Osteoblast (primary cell): ENCODE results near the gene OR51M1. TPM values are rescaled to one million over a fixed set of nuclear protein-coding genes. Genes with fewer than 3 reads are reported as not detected.

Experiments
- DNase-seq: peaks from one replicate; pipeline ENCODE4 v3.0.0; 2011; ENCODE audit warnings: low spot score, mixed read lengths; ENCODE audit not compliant: insufficient read length; ENCODE audit errors: missing footprints
- H2AFZ ChIP-seq: 2 replicates; pipeline ENCODE4 v1.6.0; 2011; ENCODE audit warnings: mild to moderate bottlenecking, low read length
- H3K27ac ChIP-seq: 2 replicates; pipeline ENCODE4 v1.5.1; 2011; ENCODE audit warnings: mild to moderate bottlenecking, low read depth, low read length, moderate library complexity
- H3K27me3 ChIP-seq: 2 replicates; pipeline ENCODE4 v1.6.0; 2012; ENCODE audit warnings: mild to moderate bottlenecking, control low read depth, inconsistent platforms, low read length, moderate library complexity; ENCODE audit not compliant: insufficient read depth
- H3K36me3 ChIP-seq: 2 replicates; pipeline ENCODE4 v1.5.1; 2011; ENCODE audit warnings: mild to moderate bottlenecking, low read length, control low read depth, moderate library complexity; ENCODE audit not compliant: insufficient read depth
- H3K4me1 ChIP-seq: 2 replicates; pipeline ENCODE4 v1.5.1; 2011; ENCODE audit warnings: mild to moderate bottlenecking, low read length, control low read depth, moderate library complexity; ENCODE audit not compliant: insufficient read depth
- H3K4me2 ChIP-seq: 2 replicates; pipeline ENCODE4 v1.6.0; 2011; ENCODE audit warnings: mild to moderate bottlenecking, low read length; ENCODE audit not compliant: insufficient read depth
- H3K4me3 ChIP-seq: fragments of 200-600 bp; sonication (generic); 3 replicates; pipeline ENCODE4 v1.5.1; 2012; ENCODE audit warnings: mild to moderate bottlenecking, low read length, inconsistent platforms; ENCODE audit not compliant: insufficient read depth
- H3K79me2 ChIP-seq: 2 replicates; pipeline ENCODE4 v1.6.0; 2012; ENCODE audit warnings: mild to moderate bottlenecking, low read length, control low read depth, inconsistent platforms; ENCODE audit not compliant: insufficient read depth
- H3K9me3 ChIP-seq: 2 replicates; pipeline ENCODE4 v1.5.1; 2011; ENCODE audit warnings: low read depth, low read length, control low read depth
- H4K20me1 ChIP-seq: 2 replicates; pipeline ENCODE4 v1.6.0; 2012; ENCODE audit warnings: mild to moderate bottlenecking, low read length, control low read depth; ENCODE audit not compliant: insufficient read depth
- CTCF ChIP-seq: IDR thresholded peaks from 2 replicates; pipeline ENCODE4 v1.5.1; 2011; ENCODE audit warnings: mild to moderate bottlenecking, low read depth, low read length, moderate library complexity; ENCODE audit errors: extremely low read depth
- total RNA-seq: library from RNA; depleted of rRNA; stranded (reverse); fragments of >200 nt; gene quantifications from 2 replicates; pipeline ENCODE4 v1.2.3, GENCODE V29; 2012

The OR51M1 gene
- total RNA-seq, 1 donor, result not detected

GRCh38 chr11:5384335-5384734 is 723 bp downstream of the OR51M1 start:
- no peak overlapping the region for H2AFZ ChIP-seq
- no peak for TF ChIP-seq CTCF
- H3K36me3 ChIP-seq, result no peaks in the 10 kb centered on the region
- DNase-seq, result no peak
- no peak overlapping the region for H3K4me3 ChIP-seq
- no peaks in the 10 kb centered on the region for H3K4me1 ChIP-seq
- no peak overlapping the region for H3K27ac ChIP-seq
- no peaks in the 10 kb centered on the region for H3K9me3 ChIP-seq
- H3K27me3 ChIP-seq, result no peaks in the 10 kb centered on the region
- H3K79me2 ChIP-seq, result no peaks in the 10 kb centered on the region
- no peak overlapping the region for H3K4me2 ChIP-seq
- no peaks in the 10 kb centered on the region for H4K20me1 ChIP-seq

- Histone ChIP-seq H2AFZ (no peak overlapping the region), H3K4me1 (no peaks in the 10 kb centered on the region), H3K4me3 (no peak overlapping the region), H3K27ac (no peak overlapping the region), H3K9me3 (no peaks in the 10 kb centered on the region), H3K36me3 (no peaks in the 10 kb centered on the region), H3K4me2 (no peak overlapping the region), H4K20me1 (no peaks in the 10 kb centered on the region), H3K27me3 (no peaks in the 10 kb centered on the region), H3K79me2 (no peaks in the 10 kb centered on the region)
- no peak for DNase-seq
- peak; percentile 23 for TF ChIP-seq CTCF
Measured at GRCh38 chr11:5390210-5390609, 6.6 kb downstream of the OR51M1 start.

- Histone ChIP-seq H3K4me1 (no peaks in the 10 kb centered on the region), H3K4me3 (no peak overlapping the region), H3K36me3 (no peaks in the 10 kb centered on the region), H3K9me3 (no peaks in the 10 kb centered on the region), H3K79me2 (no peaks in the 10 kb centered on the region), H3K27ac (no peak overlapping the region), H3K27me3 (no peaks in the 10 kb centered on the region), H4K20me1 (no peaks in the 10 kb centered on the region), H2AFZ (no peak overlapping the region), H3K4me2 (no peak overlapping the region)
- TF ChIP-seq CTCF, result no peak
- DNase-seq, result no peak
Measured at GRCh38 chr11:5394091-5394490, 10.5 kb downstream of the OR51M1 start.

- TF ChIP-seq CTCF, result no peak
- Histone ChIP-seq H3K4me2 (no peak overlapping the region), H4K20me1 (no peaks in the 10 kb centered on the region), H2AFZ (no peak overlapping the region), H3K79me2 (no peaks in the 10 kb centered on the region), H3K27ac (no peak overlapping the region), H3K4me1 (no peaks in the 10 kb centered on the region), H3K4me3 (no peak overlapping the region), H3K27me3 (no peaks in the 10 kb centered on the region), H3K36me3 (no peaks in the 10 kb centered on the region), H3K9me3 (no peaks in the 10 kb centered on the region)
- no peak for DNase-seq
Measured at GRCh38 chr11:5398936-5399335, 15.3 kb downstream of the OR51M1 start.
